RWPE1 (cell line): ENCODE results near the gene GALNT9.

Source experiments
- CTCF ChIA-PET: fragments of 350-600 bp; sonication (Branson Sonifier 250); formaldehyde crosslinking; extraction: SDS; loops from one replicate; lab custom pipeline; 2021; lab: Yijun Ruan, JAX
- POLR2A ChIA-PET: fragments of 400-600 bp; formaldehyde crosslinking; extraction: SDS; loops from one replicate; lab custom pipeline; 2020; ENCODE audit warnings: antibody characterized with exemption; ENCODE audit not compliant: low non-redundant PET; lab: Yijun Ruan, JAX
- DNase-seq: peaks from one replicate; pipeline ENCODE4 v3.0.0; 2012; ENCODE audit warnings: low spot score
- H3K27ac ChIP-seq: fragments of 450-650 bp; 2 replicates; pipeline ENCODE4 v1.5.1; 2017
- CTCF ChIP-seq: fragments of 450-650 bp; conservative IDR thresholded peaks from 2 replicates; pipeline ENCODE4 v1.5.1; 2017; ENCODE audit warnings: low read depth, mild to moderate bottlenecking

Gene GALNT9

GRCh38 chr12:132155771-132156572 is 173.4 kb downstream of the GALNT9 start:
- H3K27ac ChIP-seq, result no peak overlapping the region
- DNase-seq, result no peak
- no peak for TF ChIP-seq CTCF
- ChIA-PET POLR2A (no interaction called here), CTCF (interaction anchor here (1.3 kb wide), 1 partner anchor 258 kb away, joined by 3 read pairs; no protein-coding TSS in a partner anchor)

GRCh38 chr12:132154941-132155770 is 174.2 kb downstream of the GALNT9 start:
- peak overlapping the region; percentile 27 for H3K27ac ChIP-seq
- ChIA-PET POLR2A (no interaction called here), CTCF (interaction anchor here (0.7 to 1.3 kb wide), 3 partner anchors 165 to 259 kb away, joined by 3 to 4 read pairs (median 4); no protein-coding TSS in a partner anchor)
- no peak for TF ChIP-seq CTCF
- DNase-seq, result no peak

GRCh38 chr12:132154341-132154761 is 175.0 kb downstream of the GALNT9 start:
- CTCF ChIA-PET, result interaction anchor here (0.7 to 1.3 kb wide), 4 partner anchors 119 to 260 kb away, joined by 3 to 18 read pairs (median 4); no protein-coding TSS in a partner anchor
- POLR2A ChIA-PET, result no interaction called here
- DNase-seq, result no peak
- no peak for TF ChIP-seq CTCF
- H3K27ac ChIP-seq, result peak overlapping the region; percentile 27

GRCh38 chr12:132153501-132154340 is 175.7 kb downstream of the GALNT9 start:
- peak; percentile 69 for DNase-seq
- ChIA-PET CTCF (interaction anchor here (0.5 to 1.2 kb wide), 3 partner anchors 32 to 261 kb away, joined by 3 to 18 read pairs (median 5); no protein-coding TSS in a partner anchor), POLR2A (no interaction called here)
- peak overlapping the region; percentile 27 for H3K27ac ChIP-seq
- peak; percentile 92 for TF ChIP-seq CTCF

GRCh38 chr12:132152953-132153352 is 176.4 kb downstream of the GALNT9 start:
- no peak for DNase-seq
- ChIA-PET POLR2A (no interaction called here), CTCF (interaction anchor here (1.2 kb wide), 1 partner anchor 121 kb away, joined by 3 read pairs; no protein-coding TSS in a partner anchor)
- H3K27ac ChIP-seq, result no peak overlapping the region
- TF ChIP-seq CTCF, result no peak
